Mesenchymal stem cell (in vitro differentiated cells and primary cell): ENCODE data around the gene ECM2.

Experiments used
- DNase-seq: peaks from one replicate; pipeline ENCODE4 v3.0.0-alpha.2; 2013
- H2AFZ ChIP-seq: one replicate; pipeline ENCODE4 v1.6.1; 2013; ENCODE audit warnings: low read depth, mild to moderate bottlenecking, control low read depth, inconsistent platforms, low read length, moderate library complexity
- H2AK5ac ChIP-seq: 2 replicates; pipeline ENCODE4 v1.6.1; 2013; ENCODE audit warnings: low read length, moderate library complexity, mild to moderate bottlenecking, inconsistent platforms; ENCODE audit not compliant: severe bottlenecking
- H2BK120ac ChIP-seq: one replicate; pipeline ENCODE4 v1.6.1; 2013; ENCODE audit warnings: low read depth, mild to moderate bottlenecking, inconsistent platforms, low read length, moderate library complexity
- H2BK12ac ChIP-seq, 2 experiments: one replicate each; pipeline ENCODE4 v1.6.1; 2013; ENCODE audit warnings: inconsistent platforms in 2 of 2, low read length in 2 of 2, mild to moderate bottlenecking in 2 of 2, moderate library complexity in 2 of 2, control low read depth in 1 of 2
- H2BK15ac ChIP-seq: one replicate; pipeline ENCODE4 v1.6.1; 2013; ENCODE audit warnings: mild to moderate bottlenecking, low read depth, inconsistent platforms; ENCODE audit not compliant: poor library complexity, severe bottlenecking
- H2BK5ac ChIP-seq: 2 replicates; pipeline ENCODE4 v1.6.1; 2013; ENCODE audit warnings: low read depth, mild to moderate bottlenecking, low read length, control low read depth, inconsistent platforms; ENCODE audit not compliant: poor library complexity, severe bottlenecking
- H3K14ac ChIP-seq, 2 experiments: one replicate each; pipeline ENCODE4 v1.6.1; 2013; ENCODE audit warnings: inconsistent platforms in 2 of 2, low read length in 2 of 2, control low read depth in 1 of 2, mild to moderate bottlenecking in 1 of 2, moderate library complexity in 1 of 2
- H3K18ac ChIP-seq, 2 experiments: one replicate each; pipeline ENCODE4 v1.6.1; 2013; ENCODE audit warnings: inconsistent platforms in 2 of 2, low read length in 2 of 2, control low read depth in 1 of 2, low read depth in 1 of 2, mild to moderate bottlenecking in 1 of 2
- H3K23ac ChIP-seq, 2 experiments: one replicate each; pipeline ENCODE4 v1.6.1; 2013; ENCODE audit warnings: inconsistent platforms in 2 of 2, low read length in 2 of 2, mild to moderate bottlenecking in 2 of 2, moderate library complexity in 2 of 2, control low read depth in 1 of 2
- H3K27ac ChIP-seq: 2 replicates; pipeline ENCODE4 v1.5.1; 2013; ENCODE audit warnings: mild to moderate bottlenecking, moderate library complexity, low read length, control low read depth, inconsistent platforms; ENCODE audit not compliant: poor library complexity, severe bottlenecking
- H3K27me3 ChIP-seq, 2 experiments: 2 replicates each; pipeline versions ENCODE4 v1.6.1 to v1.7.0; 2013; ENCODE audit warnings: low read length in 2 of 2, mild to moderate bottlenecking in 2 of 2, moderate library complexity in 2 of 2, control low read depth in 1 of 2, inconsistent platforms in 1 of 2; ENCODE audit not compliant: control insufficient read depth in 1 of 2, insufficient read depth in 1 of 2
- H3K36me3 ChIP-seq, 2 experiments: 2 replicates each; pipeline versions ENCODE4 v1.6.1 to v1.7.0; 2013; ENCODE audit warnings: low read length in 2 of 2, control low read depth in 1 of 2, inconsistent platforms in 1 of 2, low read depth in 1 of 2, mild to moderate bottlenecking in 1 of 2; ENCODE audit not compliant: insufficient read depth in 2 of 2, control insufficient read depth in 1 of 2
- H3K4ac ChIP-seq, 2 experiments: one replicate each; pipeline ENCODE4 v1.6.1; 2013; ENCODE audit warnings: inconsistent platforms in 2 of 2, low read length in 2 of 2, mild to moderate bottlenecking in 2 of 2, moderate library complexity in 2 of 2, control low read depth in 1 of 2, low read depth in 1 of 2
- H3K4me1 ChIP-seq: 2 replicates; pipeline ENCODE4 v1.6.1; 2013; ENCODE audit warnings: low read depth, low read length, control low read depth; ENCODE audit not compliant: control insufficient read depth, insufficient read depth
- H3K4me2 ChIP-seq: 2 replicates; pipeline ENCODE4 v1.6.1; 2013; ENCODE audit warnings: low read length, mild to moderate bottlenecking, inconsistent platforms; ENCODE audit not compliant: poor library complexity, severe bottlenecking
- H3K4me3 ChIP-seq, 2 experiments: 2 replicates each; pipeline versions ENCODE4 v1.5.1 to v1.7.0; 2013; ENCODE audit warnings: low read length in 2 of 2, mild to moderate bottlenecking in 2 of 2, control low read depth in 1 of 2, low read depth in 1 of 2; ENCODE audit not compliant: insufficient read depth in 1 of 2
- H3K79me1 ChIP-seq: replicated peaks from 2 replicates; pipeline ENCODE4 v1.6.1; 2013; ENCODE audit warnings: mild to moderate bottlenecking, control low read depth, low read length, inconsistent platforms; ENCODE audit not compliant: poor library complexity, severe bottlenecking
- H3K9ac ChIP-seq: 2 replicates; pipeline ENCODE4 v1.7.0; 2013; ENCODE audit warnings: mild to moderate bottlenecking, low read length, moderate library complexity
- H3K9me3 ChIP-seq: 2 replicates; pipeline ENCODE4 v1.7.0; 2013; ENCODE audit warnings: mild to moderate bottlenecking, low read length; ENCODE audit not compliant: control insufficient read depth
- H4K8ac ChIP-seq: one replicate; pipeline ENCODE4 v1.6.1; 2013; ENCODE audit warnings: inconsistent platforms, mild to moderate bottlenecking, low read length, moderate library complexity
- H4K91ac ChIP-seq: one replicate; pipeline ENCODE4 v1.6.1; 2013; ENCODE audit warnings: mild to moderate bottlenecking, low read length, inconsistent platforms
- WGBS: methylation state at CpG from one replicate; pipeline ENCODE4 v1.1.7; 2013; ENCODE audit warnings: mixed read lengths; 5-methylcytosine and 5-hydroxymethylcytosine counted together

Gene ECM2

GRCh38 chr9:92478783-92479182 is 57.0 kb downstream of the ECM2 start:
- Histone ChIP-seq H2AFZ (no peak overlapping the region), H3K27ac (no peak overlapping the region), H3K36me3 (no peaks in the 10 kb centered on the region), H3K14ac (no peak overlapping the region), H2BK120ac (peak overlapping the region; percentile 39), H3K4me3 (no peak overlapping the region), H2BK5ac (no peak overlapping the region), H3K18ac (peak overlapping the region; percentile 6 to 52), H3K79me1 (no peaks in the 10 kb centered on the region), H4K91ac (peak overlapping the region; percentile 20), H2BK15ac (no peak overlapping the region), H4K8ac (no peak overlapping the region), H3K4me2 (no peak overlapping the region), H2AK5ac (no peak overlapping the region), H3K23ac (no peak overlapping the region), H3K4me1 (peaks cover 2% of the 10 kb centered on the region), H2BK12ac (peak overlapping the region; percentile 61 to 65), H3K27me3 (no peaks in the 10 kb centered on the region), H3K9ac (no peak overlapping the region), H3K9me3 (no peaks in the 10 kb centered on the region), H3K4ac (peak overlapping the region; percentile 6 to 36)
- 98% methylated on average over 6 of the region's 7 CpGs for WGBS
- DNase-seq: no peak

GRCh38 chr9:92476962-92477361 is 58.8 kb downstream of the ECM2 start:
- Histone ChIP-seq H2BK15ac (no peak overlapping the region), H3K36me3 (no peaks in the 10 kb centered on the region), H3K4me3 (no peak overlapping the region), H3K4ac (no peak overlapping the region), H3K9ac (no peak overlapping the region), H3K23ac (no peak overlapping the region), H3K4me2 (no peak overlapping the region), H2BK120ac (no peak overlapping the region), H2AK5ac (no peak overlapping the region), H3K79me1 (no peaks in the 10 kb centered on the region), H2BK12ac (peak overlapping the region in 1 of 2 experiments; percentile 6), H4K91ac (no peak overlapping the region), H2BK5ac (no peak overlapping the region), H3K14ac (no peak overlapping the region), H3K18ac (no peak overlapping the region), H4K8ac (no peak overlapping the region), H3K27me3 (no peaks in the 10 kb centered on the region), H3K4me1 (peaks cover 2% of the 10 kb centered on the region), H3K27ac (no peak overlapping the region), H2AFZ (no peak overlapping the region), H3K9me3 (no peaks in the 10 kb centered on the region)
- WGBS: 100% methylated on average over 1 of the region's 1 CpG
- DNase-seq: no peak

GRCh38 chr9:92474587-92474986 is 61.2 kb downstream of the ECM2 start:
- no peaks in the 10 kb centered on the region for H3K9me3 ChIP-seq
- H3K27me3 ChIP-seq: no peaks in the 10 kb centered on the region
- H4K8ac ChIP-seq: no peak overlapping the region
- no peak overlapping the region for H2BK120ac ChIP-seq
- no peak overlapping the region for H2AFZ ChIP-seq
- H3K4me2 ChIP-seq: no peak overlapping the region
- no peak overlapping the region for H3K18ac ChIP-seq
- H4K91ac ChIP-seq: no peak overlapping the region
- no peak overlapping the region for H3K4ac ChIP-seq
- no peak for DNase-seq
- H2AK5ac ChIP-seq: no peak overlapping the region
- H2BK15ac ChIP-seq: no peak overlapping the region
- no peak overlapping the region for H3K27ac ChIP-seq
- H3K9ac ChIP-seq: no peak overlapping the region
- no peaks in the 10 kb centered on the region for H3K79me1 ChIP-seq
- no peak overlapping the region for H3K4me3 ChIP-seq
- 97% methylated on average over 3 of the region's 3 CpGs for WGBS
- H2BK5ac ChIP-seq: no peak overlapping the region
- no peak overlapping the region for H3K14ac ChIP-seq
- H2BK12ac ChIP-seq: no peak overlapping the region
- no peaks in the 10 kb centered on the region for H3K36me3 ChIP-seq
- H3K4me1 ChIP-seq: no peaks in the 10 kb centered on the region
- no peak overlapping the region for H3K23ac ChIP-seq

GRCh38 chr9:92468206-92468605 is 67.6 kb downstream of the ECM2 start:
- Histone ChIP-seq H3K4me2 (no peak overlapping the region), H3K4me1 (peaks cover 1% of the 10 kb centered on the region), H3K14ac (no peak overlapping the region), H3K27ac (no peak overlapping the region), H2BK15ac (no peak overlapping the region), H4K91ac (no peak overlapping the region), H2AFZ (no peak overlapping the region), H3K4ac (no peak overlapping the region), H3K9me3 (no peaks in the 10 kb centered on the region), H3K79me1 (no peaks in the 10 kb centered on the region), H2BK12ac (no peak overlapping the region), H4K8ac (no peak overlapping the region), H3K18ac (no peak overlapping the region), H3K27me3 (no peaks in the 10 kb centered on the region), H3K9ac (peak overlapping the region; percentile 28), H3K36me3 (no peaks in the 10 kb centered on the region), H2BK5ac (no peak overlapping the region), H3K23ac (no peak overlapping the region), H2BK120ac (no peak overlapping the region), H3K4me3 (no peak overlapping the region), H2AK5ac (no peak overlapping the region)
- whole genome bisulfite sequencing: 100% methylated on average over 2 of the region's 2 CpGs
- peak; percentile 39 for DNase-seq
